Transverse colon (tissue), 4 donors: ENCODE measurements around the gene CD33.
"Not testable (repeated sequence)": the region's sequence is repeated elsewhere in the genome, so short reads cannot be mapped to it uniquely, and the experiment has no call there.

Experiments
- CTCF ChIP-seq, 5 experiments: fragments of 200-600 bp in 3 of 5; fragments of 450-650 bp in 2 of 5; sonication (generic) in 3 of 5; IDR thresholded peaks; 1 replicate in 2 of 5; 2 replicates in 3 of 5; pipeline ENCODE4 v1.5.1; 2016 to 2017; ENCODE audit warnings: antibody characterized with exemption in 5 of 5, inconsistent platforms in 3 of 5, mild to moderate bottlenecking in 2 of 5, moderate library complexity in 1 of 5
- EP300 ChIP-seq: sonication (generic); formaldehyde crosslinking; IDR thresholded peaks from one replicate; pipeline ENCODE4 v1.6.1; 2017; ENCODE audit warnings: antibody characterized with exemption, low read depth
- POLR2A ChIP-seq: fragments of 450-650 bp; IDR thresholded peaks from one replicate; pipeline ENCODE4 v1.6.1; 2016; ENCODE audit warnings: antibody characterized with exemption, mild to moderate bottlenecking, moderate library complexity
- POLR2AphosphoS5 ChIP-seq, 3 donors: sonication (generic); formaldehyde crosslinking; IDR thresholded peaks; one replicate each; pipeline ENCODE4 v1.6.1; 2016; ENCODE audit warnings: antibody characterized with exemption in 3 of 3

GRCh38 chr19:51224898-51225393 lies at the start of gene CD33:
- not testable (repeated sequence) for TF ChIP-seq POLR2A; CTCF (IDR thresholded peaks at IDR 0.05); EP300; POLR2AphosphoS5 (IDR thresholded peaks at IDR 0.05)
